Vagina (tissue), 2 donors: ENCODE measurements around the gene ZC3H12C.

ENCODE experiments used
- CTCF ChIP-seq, 3 experiments: fragments of 450-650 bp in 2 of 3; fragments of 200-600 bp in 1 of 3; sonication (generic) in 1 of 3; IDR thresholded peaks; one replicate each; pipeline ENCODE4 v1.5.1; 2017 to 2019; ENCODE audit warnings: antibody characterized with exemption in 3 of 3, mild to moderate bottlenecking in 2 of 3, moderate library complexity in 2 of 3
- POLR2A ChIP-seq, 2 donors: fragments of 450-650 bp; IDR thresholded peaks; one replicate each; pipeline ENCODE4 v1.6.1; 2017; ENCODE audit warnings: antibody characterized with exemption in 2 of 2, mild to moderate bottlenecking in 2 of 2, moderate library complexity in 2 of 2
- POLR2AphosphoS5 ChIP-seq, 2 donors: sonication (generic); formaldehyde crosslinking; IDR thresholded peaks; one replicate each; pipeline ENCODE4 v1.9.0; 2017; ENCODE audit warnings: antibody characterized with exemption in 2 of 2, mild to moderate bottlenecking in 2 of 2, low read depth in 1 of 2; ENCODE audit not compliant: insufficient read depth in 1 of 2

GRCh38 chr11:110200836-110201235, 107.6 kb downstream of the ZC3H12C start:
- TF ChIP-seq CTCF (IDR thresholded peaks at IDR 0.05): no peak
- TF ChIP-seq POLR2AphosphoS5 (IDR thresholded peaks at IDR 0.05; ENCODE audit: insufficient read depth in 1 of 2, low read depth in 1 of 2): no peak
- TF ChIP-seq POLR2A (IDR thresholded peaks at IDR 0.05): no peak
